Bronchial epithelial cell (primary cell): ENCODE measurements around the gene CCNJL. TPM values are rescaled to one million over a fixed set of nuclear protein-coding genes. Genes with fewer than 3 reads are reported as not detected.

Experiments
- DNase-seq: peaks from one replicate; pipeline ENCODE4 v3.0.0-alpha.2; 2010; ENCODE audit warnings: low read depth
- FAIRE-seq: peaks from 2 replicates; lab custom pipeline; 2011; peaks lifted over from hg19 to GRCh38; lab: Jason Lieb, UNC
- H3K27me3 ChIP-seq: 2 replicates; pipeline ENCODE4 v1.5.1; 2011; ENCODE audit warnings: low read length; ENCODE audit not compliant: control insufficient read depth, insufficient read depth
- H3K36me3 ChIP-seq: 2 replicates; pipeline ENCODE4 v1.5.1; 2011; ENCODE audit warnings: low read length; ENCODE audit not compliant: control insufficient read depth, insufficient read depth
- H3K4me3 ChIP-seq: 2 replicates; pipeline ENCODE4 v1.5.1; 2011; ENCODE audit warnings: mild to moderate bottlenecking, low read depth, low read length, control low read depth
- total RNA-seq: library from RNA; depleted of rRNA; stranded (reverse); fragments of >200 nt; gene quantifications from 2 replicates; pipeline ENCODE4 v1.2.1, GENCODE V29; 2014
- TF ChIP-seq, protein P1 (sequence below): IDR thresholded peaks from 2 replicates; pipeline ENCODE4 v1.5.1; 2011; ENCODE audit warnings: mild to moderate bottlenecking, moderate library complexity, low read length, control low read depth, inconsistent platforms; ENCODE audit not compliant: insufficient read depth, severe bottlenecking

CCNJL gene
- total RNA-seq, 1 donor from 2014 or later, result 4.2 TPM

DNA sequence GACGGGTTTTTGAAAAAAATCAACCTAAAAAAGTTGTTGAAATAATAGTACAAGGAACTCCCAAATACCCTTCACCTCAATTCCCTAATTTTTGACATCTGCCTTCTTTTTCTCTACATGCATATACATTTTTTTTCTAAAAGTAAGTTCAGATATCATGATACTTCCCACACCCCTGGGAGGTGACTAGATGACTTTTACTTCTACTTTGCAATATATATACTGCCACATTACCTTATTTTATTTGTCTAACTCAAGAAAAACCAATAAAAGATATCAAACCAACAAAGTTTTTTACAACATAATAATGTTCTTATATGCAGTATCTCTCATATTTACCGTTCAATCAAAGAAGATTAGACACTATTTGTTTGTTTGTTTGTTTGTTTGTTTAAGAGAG is 31.1 kb downstream of the CCNJL start:
- TF ChIP-seq, protein P1, sequence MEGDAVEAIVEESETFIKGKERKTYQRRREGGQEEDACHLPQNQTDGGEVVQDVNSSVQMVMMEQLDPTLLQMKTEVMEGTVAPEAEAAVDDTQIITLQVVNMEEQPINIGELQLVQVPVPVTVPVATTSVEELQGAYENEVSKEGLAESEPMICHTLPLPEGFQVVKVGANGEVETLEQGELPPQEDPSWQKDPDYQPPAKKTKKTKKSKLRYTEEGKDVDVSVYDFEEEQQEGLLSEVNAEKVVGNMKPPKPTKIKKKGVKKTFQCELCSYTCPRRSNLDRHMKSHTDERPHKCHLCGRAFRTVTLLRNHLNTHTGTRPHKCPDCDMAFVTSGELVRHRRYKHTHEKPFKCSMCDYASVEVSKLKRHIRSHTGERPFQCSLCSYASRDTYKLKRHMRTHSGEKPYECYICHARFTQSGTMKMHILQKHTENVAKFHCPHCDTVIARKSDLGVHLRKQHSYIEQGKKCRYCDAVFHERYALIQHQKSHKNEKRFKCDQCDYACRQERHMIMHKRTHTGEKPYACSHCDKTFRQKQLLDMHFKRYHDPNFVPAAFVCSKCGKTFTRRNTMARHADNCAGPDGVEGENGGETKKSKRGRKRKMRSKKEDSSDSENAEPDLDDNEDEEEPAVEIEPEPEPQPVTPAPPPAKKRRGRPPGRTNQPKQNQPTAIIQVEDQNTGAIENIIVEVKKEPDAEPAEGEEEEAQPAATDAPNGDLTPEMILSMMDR, result no peak
- no peak for DNase-seq
- Histone ChIP-seq H3K4me3 (no peak overlapping the region), H3K36me3 (peaks cover 11% of the 10 kb centered on the region), H3K27me3 (no peaks in the 10 kb centered on the region)
- no peak for FAIRE-seq

DNA sequence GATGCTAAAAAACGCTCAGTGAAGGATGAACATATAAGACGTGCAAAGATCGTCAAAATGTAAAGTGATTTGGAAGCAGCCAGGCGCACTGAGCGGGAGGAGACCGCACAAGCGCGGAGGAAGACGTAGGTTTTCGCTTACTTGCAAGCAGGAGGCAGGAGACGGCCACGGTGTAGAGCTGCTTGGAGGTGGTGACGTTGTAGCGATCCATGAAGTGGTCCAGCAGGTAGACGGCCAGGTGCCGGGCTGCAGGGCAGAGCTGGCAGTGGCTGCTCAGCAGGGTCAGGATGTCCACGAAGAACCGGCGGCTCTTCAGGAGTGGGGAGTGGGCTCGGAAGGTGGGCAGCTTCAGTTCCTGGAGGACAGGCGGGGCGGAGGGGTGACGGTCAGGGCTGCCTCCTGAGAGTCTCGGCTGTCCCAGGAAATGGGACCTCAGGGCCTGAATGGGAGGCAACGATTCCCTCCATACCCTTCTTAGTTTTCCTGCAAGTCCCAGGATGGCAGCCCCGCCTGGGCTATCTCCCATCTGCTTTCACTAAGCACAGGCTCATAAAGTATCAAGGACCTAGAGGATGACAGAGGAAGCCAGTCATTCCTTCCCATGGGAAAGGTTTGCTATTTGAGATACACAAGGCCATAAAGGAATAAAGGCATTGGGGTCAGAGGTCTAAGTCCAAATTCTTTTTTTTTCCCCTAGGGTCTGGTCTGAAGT is 31.8 kb downstream of the CCNJL start:
- TF ChIP-seq, protein P1, result no peak
- Histone ChIP-seq H3K4me3 (no peak overlapping the region), H3K36me3 (peaks cover 11% of the 10 kb centered on the region), H3K27me3 (no peaks in the 10 kb centered on the region)
- FAIRE-seq, result no peak
- no peak for DNase-seq

DNA sequence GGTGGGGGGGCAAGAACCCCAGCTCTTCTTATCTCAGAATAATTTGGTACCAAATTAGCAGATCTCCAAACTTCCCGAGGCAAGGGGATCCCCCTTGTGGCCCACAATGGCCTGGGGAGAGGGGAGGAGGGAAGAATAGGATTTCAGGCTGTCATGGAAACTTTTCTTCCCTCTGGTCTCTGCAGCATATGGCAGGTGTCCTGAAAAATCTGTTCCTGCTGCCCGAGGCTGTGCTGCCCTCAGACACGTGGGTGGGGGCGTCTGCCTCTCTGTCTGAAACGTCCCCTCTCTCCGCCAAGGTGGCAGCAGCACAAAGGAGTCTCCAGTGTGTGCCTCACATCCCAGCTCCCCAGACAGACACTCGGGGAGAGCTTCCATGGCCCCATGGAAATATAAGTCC is 34.0 kb downstream of the CCNJL start:
- DNase-seq, result no peak
- Histone ChIP-seq H3K27me3 (no peaks in the 10 kb centered on the region), H3K36me3 (peaks cover 11% of the 10 kb centered on the region), H3K4me3 (no peak overlapping the region)
- TF ChIP-seq, protein P1, result no peak
- no peak for FAIRE-seq

DNA sequence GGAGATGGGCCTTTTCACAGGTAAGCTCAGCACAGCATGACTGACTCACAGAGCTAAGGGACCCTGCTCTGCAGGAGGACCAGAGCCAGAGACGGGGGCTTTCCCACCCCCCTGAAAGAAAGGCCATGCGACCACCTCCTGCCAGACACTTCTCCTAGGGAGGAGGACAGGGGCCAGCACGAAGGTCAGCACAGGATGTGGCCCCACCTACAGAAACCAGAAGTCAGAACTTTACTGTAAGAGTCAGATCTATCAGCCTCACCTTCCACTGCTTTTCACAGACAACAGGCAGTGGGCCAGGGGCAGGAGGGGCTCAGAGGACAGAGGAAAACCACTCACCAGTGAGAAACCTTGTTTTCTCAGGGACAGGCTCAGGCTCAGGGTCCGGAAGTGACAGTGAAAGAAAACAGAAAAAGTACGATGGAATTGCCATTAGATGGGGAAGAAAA is 37.9 kb downstream of the CCNJL start:
- DNase-seq (no peak), FAIRE-seq (no peak)

DNA sequence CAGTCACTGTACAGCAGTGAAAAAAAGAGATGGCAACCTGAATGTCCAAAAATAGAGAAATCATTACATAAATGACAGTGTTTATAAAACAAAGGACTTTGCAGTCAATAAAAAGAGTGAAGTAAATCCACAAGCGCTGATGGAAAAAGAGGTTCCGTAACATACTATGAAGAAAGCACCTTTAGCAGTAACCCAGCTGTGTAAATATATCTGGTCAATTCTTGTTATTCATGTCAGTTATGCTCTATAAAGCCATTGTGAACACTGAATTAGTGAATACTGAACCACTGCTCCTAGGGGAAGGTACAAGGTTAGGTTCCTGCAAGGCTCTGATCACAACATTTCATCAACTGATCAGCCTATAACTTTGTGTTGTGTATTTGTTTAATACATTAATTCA is 39.5 kb downstream of the CCNJL start:
- FAIRE-seq, result no peak
- TF ChIP-seq, protein P1, result no peak

More for the DNA sequence above, 37.9 kb downstream of the CCNJL start:
- no peak overlapping the region for H3K4me3 ChIP-seq
- H3K27me3 ChIP-seq, result no peaks in the 10 kb centered on the region
- TF ChIP-seq, protein P1, result no peak
- H3K36me3 ChIP-seq, result peaks cover 11% of the 10 kb centered on the region

More for the DNA sequence above, 39.5 kb downstream of the CCNJL start:
- no peak for DNase-seq
- Histone ChIP-seq H3K27me3 (no peaks in the 10 kb centered on the region), H3K36me3 (peaks cover 6% of the 10 kb centered on the region), H3K4me3 (no peak overlapping the region)
